Measurements from ENCODE around the gene CD247.

Gene CD247

GRCh38 chr1:167432780-167433179 lies 85.5 kb downstream of the CD247 start:
- DNase-seq = no peak

- DNase-seq = no peak
Observed at GRCh38 chr1:167431909-167432650, 86.2 kb downstream of the CD247 start.

- DNase-seq = no peak
Observed at GRCh38 chr1:167431261-167431908, 86.9 kb downstream of the CD247 start.

- DNase-seq = no peak
Observed at GRCh38 chr1:167430849-167431242, 87.5 kb downstream of the CD247 start.

- peak; percentile 33 for DNase-seq
Observed at GRCh38 chr1:167430134-167430848, 88.0 kb downstream of the CD247 start.

- no peak for DNase-seq
Observed at GRCh38 chr1:167429612-167430011, 88.7 kb downstream of the CD247 start.

- no peak for DNase-seq
Observed at GRCh38 chr1:167428395-167428794, 89.9 kb downstream of the CD247 start.

- no peak for DNase-seq
Observed at GRCh38 chr1:167427848-167428247, 90.5 kb downstream of the CD247 start.

- DNase-seq = no peak
Observed at GRCh38 chr1:167426716-167427115, 91.6 kb downstream of the CD247 start.

GRCh38 chr1:167425482-167425881 lies 92.8 kb downstream of the CD247 start:
- DNase-seq = no peak

- DNase-seq = no peak
Observed at GRCh38 chr1:167423684-167424619, 94.4 kb downstream of the CD247 start.

GRCh38 chr1:167420510-167420909 lies 97.8 kb downstream of the CD247 start:
- no peak for DNase-seq

GRCh38 chr1:167419245-167419644 lies 99.1 kb downstream of the CD247 start:
- DNase-seq = no peak

- DNase-seq = no peak
Observed at GRCh38 chr1:167418391-167418790, 99.9 kb downstream of the CD247 start.

- no peak for DNase-seq
Observed at GRCh38 chr1:167416506-167416905, 101.8 kb downstream of the CD247 start.

GRCh38 chr1:167413328-167413727 lies 105.0 kb downstream of the CD247 start:
- DNase-seq = no peak

- DNase-seq = no peak
Observed at GRCh38 chr1:167412920-167413319, 105.4 kb downstream of the CD247 start.

- no peak for DNase-seq
Observed at GRCh38 chr1:167412072-167412471, 106.3 kb downstream of the CD247 start.

GRCh38 chr1:167409183-167409582 lies 109.1 kb downstream of the CD247 start:
- no peak for DNase-seq

GRCh38 chr1:167408355-167408754 lies 110.0 kb downstream of the CD247 start:
- DNase-seq = no peak

GRCh38 chr1:167404908-167405307 lies 113.4 kb downstream of the CD247 start:
- DNase-seq = no peak

- no peak for DNase-seq
Observed at GRCh38 chr1:167404161-167404888, 114.0 kb downstream of the CD247 start.

Measured in NCI-H1048 (cell line).